OCI-M1 (cell line): ENCODE results near the gene LAGE3.

Source experiments
- DNase-seq: peaks from one replicate; lab custom pipeline; 2025; lab: John Stamatoyannopoulos, UW

Gene LAGE3

DNA sequence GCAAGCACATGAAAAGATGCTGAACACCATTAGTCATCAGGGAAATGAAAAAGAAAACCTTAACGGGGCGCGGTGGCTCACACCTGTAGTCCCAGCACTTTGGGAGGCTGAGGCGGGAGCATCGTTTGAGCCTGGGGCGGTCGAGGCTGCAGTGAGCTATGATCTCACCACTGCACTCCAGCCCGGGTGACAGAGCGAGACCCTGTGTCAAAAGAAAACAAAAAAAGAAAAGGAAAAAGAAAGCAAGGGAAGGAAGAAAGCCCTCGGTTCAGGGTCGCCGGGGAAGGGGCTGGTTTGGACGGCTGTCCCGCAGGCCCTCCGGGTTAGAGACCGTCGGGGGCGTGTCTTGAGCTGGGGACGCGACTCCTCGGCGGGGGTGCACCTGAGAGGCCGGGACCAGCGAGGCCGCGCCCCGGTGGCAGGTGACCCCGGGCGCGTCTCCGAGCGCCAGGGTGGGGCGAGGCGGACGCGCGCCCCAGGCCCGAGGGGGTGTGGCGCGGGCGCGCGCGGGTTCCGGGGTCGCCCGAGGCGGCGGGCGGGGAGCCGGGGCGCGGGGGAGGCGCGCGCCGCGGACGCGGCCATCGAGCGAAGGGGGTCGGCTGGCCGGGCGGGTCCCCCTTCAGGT lies 21.5 kb downstream of the LAGE3 start:
- peak; percentile 17 for DNase-seq

DNA sequence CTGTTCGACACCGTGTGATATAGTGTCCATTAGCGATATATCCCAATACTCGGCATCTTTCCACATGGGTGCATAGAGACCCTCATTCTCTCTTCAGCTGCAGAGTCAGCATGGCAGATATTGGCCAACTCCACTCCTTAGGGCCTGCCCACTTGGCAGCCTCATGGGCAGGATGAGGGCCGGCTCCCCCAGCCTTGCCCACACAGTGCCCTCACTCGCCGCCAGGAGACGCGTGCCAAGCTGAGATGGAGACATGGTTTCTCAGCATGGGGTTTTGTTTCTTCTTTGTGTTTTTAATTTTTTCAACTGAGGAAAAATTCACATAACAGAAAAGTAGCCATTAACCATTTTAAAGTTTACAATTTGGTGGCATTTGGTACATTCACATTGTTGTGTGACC lies 26.3 kb downstream of the LAGE3 start:
- no peak for DNase-seq

- no peak for DNase-seq
Measured at GRCh38 chrX:154450312-154450711, 28.8 kb downstream of the LAGE3 start.

DNA sequence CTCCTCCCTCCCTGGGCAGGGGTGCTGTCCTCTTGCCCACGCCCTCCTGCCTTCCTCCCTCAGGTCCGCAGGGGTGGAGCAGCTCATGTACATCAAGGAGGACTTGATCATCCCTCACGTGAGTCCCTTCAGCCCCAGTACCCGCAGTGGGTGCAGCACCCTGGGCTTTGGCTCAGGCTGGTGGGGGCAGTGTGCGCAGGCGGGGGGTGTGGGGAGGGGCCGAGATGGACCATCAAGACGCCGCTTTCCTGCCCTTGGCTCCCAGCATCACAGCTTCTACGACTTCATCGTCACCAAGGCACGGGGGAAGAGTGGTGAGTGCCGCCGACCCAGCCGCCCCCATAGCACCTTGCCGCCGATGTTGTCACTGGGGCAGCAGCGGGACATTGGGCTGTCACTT lies 29.5 kb downstream of the LAGE3 start:
- no peak for DNase-seq

GRCh38 chrX:154448484-154448883 lies 30.6 kb downstream of the LAGE3 start:
- no peak for DNase-seq

DNA sequence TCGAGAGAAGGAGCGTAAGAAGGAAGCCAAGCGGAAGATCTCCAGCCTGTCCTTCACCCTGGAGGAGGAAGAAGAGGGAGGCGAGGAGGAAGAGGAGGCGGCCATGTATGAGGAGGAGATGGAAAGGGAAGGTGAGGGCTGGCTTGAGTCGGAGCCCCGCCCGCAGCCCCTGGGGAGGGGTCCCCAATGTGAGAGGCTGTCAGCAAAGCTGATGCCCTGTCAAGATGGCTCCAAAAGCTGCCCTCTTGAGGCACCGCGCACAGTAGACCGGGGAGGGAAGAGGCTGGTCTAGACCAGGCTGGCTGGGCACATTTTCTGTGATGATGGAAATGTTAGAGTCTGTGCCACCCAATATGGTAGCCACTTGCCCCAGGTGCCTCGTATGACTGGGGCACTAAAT lies 32.7 kb downstream of the LAGE3 start:
- no peak for DNase-seq

DNA sequence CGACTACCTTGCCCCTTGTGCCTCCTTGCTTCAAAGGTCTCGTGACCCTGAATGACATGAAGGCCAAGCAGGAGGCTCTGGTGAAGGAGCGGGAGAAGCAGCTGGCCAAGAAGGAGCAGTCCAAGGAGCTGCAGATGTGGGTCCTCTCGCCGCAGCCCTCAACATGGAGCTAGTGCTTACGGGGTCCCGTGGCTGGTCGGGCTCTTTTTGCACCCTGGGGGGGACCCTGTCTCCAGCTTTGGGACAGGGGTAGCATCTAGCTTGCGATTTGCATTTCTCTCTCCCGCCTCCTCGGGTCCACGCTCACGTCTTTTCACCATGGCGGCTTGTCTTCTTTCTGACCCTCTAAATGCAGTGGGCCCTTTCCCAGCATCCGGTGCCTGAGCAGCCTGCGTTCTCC lies 33.3 kb downstream of the LAGE3 start:
- DNase-seq = no peak

DNA sequence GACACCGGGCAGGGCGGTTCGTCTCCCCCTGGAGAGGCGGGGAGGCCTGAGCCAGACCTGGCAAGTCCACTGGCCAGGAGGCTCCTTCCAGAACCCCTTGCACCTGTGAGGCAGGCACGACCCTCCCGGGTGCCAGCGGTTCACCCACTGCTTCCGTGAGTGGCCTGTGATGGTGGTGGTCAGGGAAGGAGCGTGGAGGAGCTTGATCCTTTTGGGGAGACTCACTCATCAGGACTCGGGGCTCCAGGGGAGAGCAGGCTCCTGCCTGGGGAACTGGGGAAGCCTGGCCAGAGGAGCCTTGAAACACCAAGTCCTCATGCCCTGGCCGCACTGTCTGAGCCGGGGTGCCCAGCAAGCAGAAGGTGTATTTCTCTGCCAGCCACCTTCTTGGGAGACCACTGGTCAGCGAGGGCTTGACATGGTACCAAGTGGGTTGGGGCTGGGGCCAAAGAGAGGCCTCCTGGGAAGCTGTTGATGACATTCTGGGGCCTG lies 34.3 kb downstream of the LAGE3 start:
- no peak for DNase-seq

- DNase-seq = peak; percentile 74
Measured at GRCh38 chrX:154443992-154444754, 34.9 kb downstream of the LAGE3 start, which contains the start of gene FAM50A. TSS of gene FAM50A (plus strand) at chrX:154444141. CDS start at chrX:154444236, 95 bp downstream.

DNA sequence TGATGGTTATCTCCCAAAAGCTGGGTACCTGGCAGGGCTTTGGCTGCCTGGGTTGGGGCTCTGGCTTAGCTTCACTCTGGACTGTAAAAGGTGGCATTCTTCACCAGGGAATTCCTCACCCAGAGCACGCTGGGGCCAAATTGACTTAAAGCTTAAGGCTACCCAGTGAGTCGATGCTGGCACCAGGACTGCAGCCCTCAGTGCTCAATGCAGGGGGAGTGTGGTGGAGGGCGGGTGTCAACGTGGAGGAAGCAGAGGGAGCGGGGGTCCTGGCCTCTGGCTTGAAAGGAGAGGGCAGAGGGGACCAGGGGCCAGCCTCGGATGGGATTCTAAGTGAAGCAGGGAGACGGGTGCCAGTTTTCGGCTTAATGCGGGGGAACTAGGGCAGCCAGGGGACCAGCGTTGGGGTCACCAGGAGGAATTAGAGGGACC lies 35.6 kb downstream of the LAGE3 start:
- DNase-seq = peak; percentile 27

DNA sequence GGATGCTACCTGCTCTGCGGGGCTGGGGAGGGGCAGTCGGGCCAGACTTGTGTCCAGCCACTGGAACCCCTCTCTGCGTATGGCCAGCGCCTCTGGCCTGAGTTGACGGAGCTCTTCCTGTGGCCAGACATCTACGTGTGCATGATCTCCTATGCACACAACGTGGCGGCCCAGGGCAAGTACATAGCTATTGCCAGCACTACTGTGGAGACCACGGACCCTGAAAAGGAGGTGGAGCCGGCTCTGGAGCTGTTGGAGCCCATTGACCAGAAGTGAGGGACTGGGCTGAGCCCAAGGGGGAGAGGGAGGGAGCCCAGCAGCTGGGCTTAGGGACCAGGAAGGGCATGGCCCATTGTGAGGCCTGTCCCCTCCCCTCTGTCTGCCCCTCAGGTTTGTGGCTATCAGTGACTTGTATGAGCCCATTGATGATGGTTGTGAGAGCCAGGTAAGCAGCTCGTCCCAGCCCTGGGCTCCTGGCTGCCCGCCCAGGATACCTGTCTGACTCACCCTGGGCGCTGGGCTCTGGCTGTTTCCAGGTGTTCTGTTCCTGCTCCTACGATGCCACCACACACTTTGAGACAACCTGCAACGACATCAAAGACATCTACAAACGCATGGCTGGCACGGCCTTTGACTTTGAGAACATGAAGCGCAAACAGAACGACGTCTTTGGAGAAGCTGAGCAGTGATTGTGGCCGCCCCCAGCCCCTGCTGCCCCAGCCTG lies 36.9 kb downstream of the LAGE3 start:
- no peak for DNase-seq

DNA sequence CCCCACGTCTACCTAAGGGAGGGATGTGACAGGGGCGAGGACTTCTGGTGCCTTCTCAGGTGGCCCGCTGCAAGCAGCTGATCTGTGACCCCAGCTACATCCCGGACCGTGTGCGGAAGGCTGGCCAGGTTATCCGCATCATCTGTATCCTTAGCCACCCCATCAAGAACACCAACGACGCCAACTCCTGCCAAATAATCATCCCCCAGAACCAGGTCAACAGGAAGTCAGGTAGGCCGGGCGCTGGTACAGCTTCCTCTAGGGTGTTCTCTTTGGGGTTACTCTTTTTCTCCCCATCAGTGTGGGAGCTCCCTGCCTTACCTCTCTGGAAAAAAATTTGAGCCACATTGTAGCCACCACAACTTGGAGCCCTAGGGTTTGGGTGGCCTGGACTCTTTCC lies 37.5 kb downstream of the LAGE3 start:
- DNase-seq = no peak

DNA sequence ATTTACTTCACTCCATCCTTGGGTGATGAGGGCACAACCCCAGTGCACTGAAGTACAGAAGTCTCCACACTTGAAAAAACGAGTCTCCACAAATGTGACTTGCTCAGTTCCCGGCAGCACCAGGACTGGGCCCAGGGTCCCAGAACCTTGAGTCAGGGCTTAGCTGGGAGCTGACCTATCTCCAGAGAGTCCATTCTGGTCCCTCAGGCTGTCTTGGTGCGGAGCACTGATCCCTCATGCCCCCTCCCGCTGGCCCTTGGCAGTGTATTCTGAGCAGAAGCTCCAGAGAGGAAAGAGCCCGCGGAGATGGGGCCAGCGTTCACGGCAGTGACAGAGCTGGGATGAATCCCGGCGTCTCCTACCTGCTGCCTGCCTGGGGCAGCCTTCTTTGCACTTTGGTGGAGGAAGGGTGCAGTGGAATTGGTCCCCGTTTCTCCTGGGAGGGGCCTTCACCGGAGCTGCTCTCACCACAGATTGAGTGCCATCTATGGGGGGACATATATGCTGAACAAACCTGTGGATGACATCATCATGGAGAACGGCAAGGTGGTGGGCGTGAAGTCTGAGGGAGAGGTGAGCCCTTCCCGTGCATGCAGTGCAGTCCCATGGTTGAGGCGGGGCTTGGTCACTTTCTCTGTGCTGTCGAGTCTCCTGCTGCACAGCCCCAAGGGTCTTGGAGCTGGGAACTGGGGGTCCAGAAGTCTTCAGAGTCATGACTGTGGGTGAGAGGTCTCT lies 38.3 kb downstream of the LAGE3 start:
- no peak for DNase-seq

DNA sequence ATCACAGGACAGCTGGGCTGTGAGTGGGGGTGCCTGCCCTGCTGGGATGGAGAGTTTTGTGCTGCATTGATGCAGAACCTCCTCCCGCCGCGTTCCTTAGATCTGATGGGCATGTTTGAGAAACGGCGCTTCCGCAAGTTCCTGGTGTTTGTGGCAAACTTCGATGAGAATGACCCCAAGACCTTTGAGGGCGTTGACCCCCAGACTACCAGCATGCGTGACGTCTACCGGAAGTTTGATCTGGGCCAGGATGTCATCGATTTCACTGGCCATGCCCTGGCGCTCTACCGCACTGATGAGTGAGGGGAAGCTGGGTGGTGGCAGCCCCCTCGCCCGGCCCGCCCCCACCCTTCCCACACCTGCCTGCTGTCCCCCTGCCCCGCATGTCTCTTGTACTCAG lies 39.2 kb downstream of the LAGE3 start:
- no peak for DNase-seq

GRCh38 chrX:154437971-154438893 lies 40.8 kb downstream of the LAGE3 start:
- DNase-seq = no peak

DNA sequence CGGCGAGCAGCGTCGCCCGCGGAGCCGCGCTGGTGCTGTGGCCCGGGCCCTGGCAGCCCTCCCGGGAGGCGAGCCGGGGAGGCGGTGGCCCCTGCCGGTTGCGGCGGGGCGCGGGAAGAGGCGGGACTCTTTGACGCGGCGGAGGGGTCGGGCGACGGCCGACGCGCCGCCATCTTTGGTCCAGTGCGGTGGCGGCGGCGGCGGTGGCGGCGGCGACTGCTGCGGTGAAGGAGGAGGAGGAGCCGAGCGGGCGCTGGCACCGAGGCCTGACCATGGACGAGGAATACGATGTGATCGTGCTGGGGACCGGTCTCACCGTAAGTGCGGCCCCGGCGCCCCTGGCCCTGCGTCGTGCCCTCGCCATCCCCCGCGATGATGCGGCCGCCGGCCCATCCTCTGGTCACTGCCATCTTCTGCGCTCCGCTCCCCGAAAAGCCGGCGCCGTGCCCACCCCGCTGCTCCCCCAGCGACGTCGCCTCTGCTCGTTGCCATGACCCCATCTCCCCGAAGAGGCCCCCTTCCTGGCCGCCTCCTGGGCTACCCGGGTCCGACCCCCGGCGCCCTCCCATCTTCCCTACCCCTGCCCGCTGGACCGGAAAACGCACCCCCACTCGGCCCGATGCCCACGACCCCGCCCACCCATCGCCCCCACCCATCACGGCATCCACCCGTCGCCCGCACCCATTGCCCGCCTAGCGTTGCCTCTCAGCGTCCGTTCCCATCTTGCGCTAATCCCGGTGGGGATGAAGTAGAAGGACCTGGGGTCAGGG lies 41.9 kb downstream of the LAGE3 start, which contains the start of gene GDI1:
Gene GDI1 (plus strand): TSS at position 172 of the 770 bp plus-strand sequence. CDS start 101 bp downstream, at position 273.
- DNase-seq = peak; percentile 51

DNA sequence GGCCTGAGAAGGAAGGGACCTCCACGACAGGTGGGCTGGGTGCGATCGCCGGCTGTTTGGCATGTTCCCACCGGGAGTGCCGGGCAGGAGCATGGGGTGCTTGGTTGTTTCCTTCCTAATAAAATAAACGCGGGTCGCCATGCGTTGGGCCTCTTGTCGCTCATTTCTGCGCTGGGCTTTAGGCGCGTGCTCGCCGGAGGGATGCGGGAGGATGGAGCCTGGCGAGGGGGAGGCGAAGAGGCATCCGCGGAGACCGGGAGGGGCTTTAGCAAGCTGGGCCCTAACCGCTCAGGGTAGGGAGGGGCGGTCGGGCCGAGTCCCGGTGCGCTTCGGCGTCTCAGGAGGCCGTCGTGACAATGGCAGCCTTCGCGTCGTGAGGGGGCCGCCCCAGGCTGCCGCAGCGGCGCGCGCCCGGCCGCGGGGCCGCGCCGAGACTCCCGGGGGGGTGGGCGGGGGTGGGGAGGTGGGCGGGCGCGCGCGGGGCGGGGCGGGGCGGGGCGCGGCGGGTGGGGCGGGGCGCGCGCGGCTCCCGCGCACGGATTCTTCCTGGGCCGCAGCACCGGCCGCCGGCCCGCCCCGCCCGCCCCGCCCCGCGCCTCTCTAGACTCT lies 42.6 kb downstream of the LAGE3 start:
- DNase-seq = no peak

DNA sequence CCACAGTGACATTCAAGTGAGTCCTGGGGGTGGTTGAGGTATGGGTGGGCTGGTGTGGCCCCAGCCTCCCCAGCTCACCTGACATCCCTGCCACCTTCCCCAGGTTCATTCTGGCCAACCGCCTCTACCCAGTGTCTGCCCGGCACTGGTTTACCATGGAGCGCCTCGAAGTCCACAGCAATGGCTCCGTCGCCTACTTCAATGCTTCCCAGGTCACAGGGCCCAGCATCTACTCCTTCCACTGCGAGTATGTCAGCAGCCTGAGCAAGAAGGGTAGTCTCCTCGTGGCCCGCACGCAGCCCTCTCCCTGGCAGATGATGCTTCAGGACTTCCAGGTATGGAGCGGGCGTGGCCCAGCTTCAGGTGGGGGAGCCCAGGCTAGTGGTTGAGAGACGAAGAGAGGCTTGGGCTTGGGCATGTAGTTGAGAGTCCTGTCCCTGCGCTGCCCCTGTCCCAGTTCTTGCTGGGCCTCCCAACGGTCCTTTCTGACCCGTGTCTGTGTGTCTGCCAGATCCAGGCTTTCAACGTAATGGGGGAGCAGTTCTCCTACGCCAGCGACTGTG lies 43.8 kb downstream of the LAGE3 start:
- no peak for DNase-seq
